Rectal smooth muscle tissue (tissue), 1 donor: Measurements from ENCODE around the gene ATIC.

Experiments
- H3K27ac ChIP-seq: one replicate; pipeline ENCODE4 v1.7.0; 2013; ENCODE audit warnings: low read depth, low read length, inconsistent platforms
- H3K27me3 ChIP-seq: one replicate; pipeline ENCODE4 v1.7.0; 2013; ENCODE audit warnings: low read length; ENCODE audit not compliant: control insufficient read depth, insufficient read depth
- H3K36me3 ChIP-seq: one replicate; pipeline ENCODE4 v1.7.0; 2013; ENCODE audit warnings: low read length; ENCODE audit not compliant: control insufficient read depth, insufficient read depth
- H3K4me1 ChIP-seq: one replicate; pipeline ENCODE4 v1.7.0; 2013; ENCODE audit warnings: low read length; ENCODE audit not compliant: control insufficient read depth, insufficient read depth
- H3K4me3 ChIP-seq: one replicate; pipeline ENCODE4 v1.7.0; 2013; ENCODE audit warnings: low read length
- H3K9ac ChIP-seq: one replicate; pipeline ENCODE4 v1.7.0; 2013; ENCODE audit warnings: low read length

Gene ATIC

GRCh38 chr2:215311625-215312396 lies at the start of gene ATIC:
Gene ATIC (plus strand): TSS chr2:215312059. CDS start chr2:215312143, 84 bp downstream.
- peak within 1 kb of the TSS; percentile 70 for H3K9ac ChIP-seq
- peak within 1 kb of the TSS; percentile 80 for H3K27ac ChIP-seq
- no peaks in the 10 kb centered on the region for H3K36me3 ChIP-seq
- H3K27me3 ChIP-seq, result no peaks in the 10 kb centered on the region
- H3K4me1 ChIP-seq, result no peaks in the 10 kb centered on the region
- H3K4me3 ChIP-seq, result peak within 1 kb of the TSS; percentile 81

DNA sequence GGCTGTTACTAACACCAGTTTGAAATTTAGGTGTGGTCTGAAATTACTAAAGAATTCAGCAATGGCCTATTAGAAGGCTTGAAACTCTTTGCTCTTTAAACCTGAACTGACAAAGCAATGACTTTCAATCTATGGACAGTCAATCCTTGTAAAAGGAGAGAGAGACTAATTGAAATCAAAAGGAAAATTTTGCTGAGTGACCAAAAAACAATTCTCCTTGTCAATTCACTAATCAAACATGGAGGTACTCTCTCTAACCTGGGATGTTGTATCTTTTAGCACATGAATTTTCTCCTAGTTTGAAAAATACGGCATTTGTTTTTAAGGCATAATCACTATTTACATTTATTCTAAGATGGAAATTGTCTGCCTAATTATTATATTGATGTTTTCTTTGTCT lies 49.6 kb upstream of the ATIC start:
- Histone ChIP-seq H3K9ac (no peak overlapping the region), H3K27me3 (no peaks in the 10 kb centered on the region), H3K36me3 (no peaks in the 10 kb centered on the region), H3K4me3 (no peak overlapping the region), H3K27ac (no peak overlapping the region), H3K4me1 (no peaks in the 10 kb centered on the region)

DNA sequence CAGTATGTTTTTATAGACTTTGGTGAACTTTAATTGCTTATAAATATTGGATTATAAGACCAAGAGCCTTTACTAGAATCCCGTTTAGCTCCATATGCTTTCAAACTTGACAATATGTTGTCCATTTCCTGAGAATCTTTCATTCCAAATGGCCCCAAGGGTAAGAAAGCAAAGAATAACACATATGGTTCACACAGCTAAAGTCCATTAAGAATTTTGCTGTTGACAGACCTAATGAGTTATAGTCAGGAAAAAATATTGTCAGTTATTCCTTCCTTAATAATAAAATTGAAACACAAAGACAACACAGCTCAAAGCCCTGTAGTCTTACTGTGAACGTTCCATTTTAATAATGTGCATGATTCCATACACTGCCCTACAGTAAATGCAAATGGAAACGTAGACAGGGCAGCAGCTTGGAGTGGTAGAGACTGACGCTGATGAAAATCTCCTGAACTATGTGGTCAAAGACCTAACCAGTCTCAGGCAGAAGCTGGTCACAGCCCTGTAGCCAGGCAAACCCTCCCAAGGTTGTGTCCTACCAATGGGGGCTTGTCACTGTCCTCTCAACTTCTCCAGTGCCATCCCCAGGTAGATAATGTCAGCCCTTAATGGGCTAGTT lies 49.0 kb upstream of the ATIC start:
- H3K4me3 ChIP-seq, result no peak overlapping the region
- no peak overlapping the region for H3K27ac ChIP-seq
- no peaks in the 10 kb centered on the region for H3K4me1 ChIP-seq
- H3K9ac ChIP-seq, result no peak overlapping the region
- no peaks in the 10 kb centered on the region for H3K36me3 ChIP-seq
- H3K27me3 ChIP-seq, result no peaks in the 10 kb centered on the region

DNA sequence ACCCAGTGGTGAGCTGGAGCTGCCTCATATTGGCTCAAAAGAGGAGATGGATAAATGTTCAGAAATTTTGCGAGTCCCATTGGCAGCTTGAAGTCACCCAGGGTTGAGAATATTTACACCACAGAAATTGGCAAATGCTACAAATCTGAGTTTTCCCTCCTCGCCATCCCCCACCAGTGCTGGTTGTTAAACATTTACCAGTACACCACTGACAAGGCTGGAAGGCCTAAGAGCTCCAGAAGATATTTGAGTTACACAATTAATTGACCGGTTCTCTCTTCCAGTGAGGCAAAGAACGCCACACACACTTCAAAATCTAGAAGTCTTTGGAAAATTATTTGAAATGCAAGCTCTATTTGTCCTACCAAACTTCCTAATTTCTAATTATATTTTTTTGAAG lies 47.5 kb upstream of the ATIC start:
- Histone ChIP-seq H3K4me3 (no peak overlapping the region), H3K27ac (no peak overlapping the region), H3K27me3 (no peaks in the 10 kb centered on the region), H3K4me1 (no peaks in the 10 kb centered on the region), H3K36me3 (no peaks in the 10 kb centered on the region), H3K9ac (no peak overlapping the region)

- H3K9ac ChIP-seq, result no peak overlapping the region
- H3K4me3 ChIP-seq, result no peak overlapping the region
- no peaks in the 10 kb centered on the region for H3K27me3 ChIP-seq
- H3K27ac ChIP-seq, result no peak overlapping the region
- no peaks in the 10 kb centered on the region for H3K4me1 ChIP-seq
- H3K36me3 ChIP-seq, result no peaks in the 10 kb centered on the region
These were observed 42.3 kb upstream of the ATIC start for GRCh38 chr2:215269397-215270117.

- H3K27ac ChIP-seq, result no peak overlapping the region
- H3K9ac ChIP-seq, result no peak overlapping the region
- no peak overlapping the region for H3K4me3 ChIP-seq
- no peaks in the 10 kb centered on the region for H3K36me3 ChIP-seq
- H3K27me3 ChIP-seq, result no peaks in the 10 kb centered on the region
- no peaks in the 10 kb centered on the region for H3K4me1 ChIP-seq
These were observed 41.8 kb upstream of the ATIC start for GRCh38 chr2:215270118-215270451.

- no peak overlapping the region for H3K9ac ChIP-seq
- no peaks in the 10 kb centered on the region for H3K4me1 ChIP-seq
- H3K36me3 ChIP-seq, result no peaks in the 10 kb centered on the region
- no peak overlapping the region for H3K4me3 ChIP-seq
- H3K27me3 ChIP-seq, result no peaks in the 10 kb centered on the region
- H3K27ac ChIP-seq, result no peak overlapping the region
These were observed 40.4 kb upstream of the ATIC start for GRCh38 chr2:215271446-215271845.

- no peaks in the 10 kb centered on the region for H3K27me3 ChIP-seq
- H3K4me3 ChIP-seq, result no peak overlapping the region
- no peaks in the 10 kb centered on the region for H3K36me3 ChIP-seq
- H3K9ac ChIP-seq, result no peak overlapping the region
- H3K4me1 ChIP-seq, result no peaks in the 10 kb centered on the region
- no peak overlapping the region for H3K27ac ChIP-seq
These were observed 38.9 kb upstream of the ATIC start for GRCh38 chr2:215272918-215273317.

DNA sequence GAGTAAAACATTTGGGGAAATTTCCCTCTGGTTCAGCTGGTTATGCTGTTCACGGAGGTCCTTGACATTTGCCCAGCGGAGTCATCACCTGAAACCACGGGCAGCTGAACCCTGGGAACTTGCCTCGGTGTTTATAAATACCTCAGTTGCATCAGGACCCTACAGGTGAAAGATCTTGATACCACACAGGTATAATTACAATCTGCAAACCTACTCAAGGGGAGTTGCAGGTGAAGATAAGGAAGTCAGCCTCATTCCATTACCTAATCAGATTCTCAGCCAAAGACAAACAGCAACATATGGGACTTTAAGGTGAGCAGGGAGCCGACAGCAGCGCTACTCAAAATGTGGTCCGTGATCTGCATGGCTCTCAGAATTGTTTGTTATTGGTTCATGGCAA lies 37.0 kb upstream of the ATIC start:
- H3K9ac ChIP-seq, result no peak overlapping the region
- H3K4me1 ChIP-seq, result no peaks in the 10 kb centered on the region
- no peaks in the 10 kb centered on the region for H3K36me3 ChIP-seq
- H3K4me3 ChIP-seq, result no peak overlapping the region
- no peaks in the 10 kb centered on the region for H3K27me3 ChIP-seq
- H3K27ac ChIP-seq, result no peak overlapping the region

DNA sequence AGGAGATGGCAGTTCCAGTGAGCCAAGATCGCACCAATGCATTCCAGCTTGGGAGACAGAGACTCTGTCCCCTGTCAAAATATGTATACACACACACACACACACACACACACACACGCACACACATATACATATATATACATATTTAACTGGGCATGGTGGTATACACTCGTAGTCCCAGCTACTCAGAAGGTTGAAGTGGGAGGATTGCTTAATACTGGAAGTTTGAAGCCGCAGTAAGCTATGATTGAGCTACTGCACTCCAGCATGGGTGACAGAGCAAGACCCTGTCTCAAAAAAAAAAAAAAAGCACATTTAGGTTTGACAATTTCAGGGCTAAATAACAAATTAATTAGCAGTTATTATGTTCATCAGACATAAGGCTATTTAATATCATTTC lies 36.0 kb upstream of the ATIC start:
- no peak overlapping the region for H3K27ac ChIP-seq
- H3K9ac ChIP-seq, result no peak overlapping the region
- H3K27me3 ChIP-seq, result no peaks in the 10 kb centered on the region
- no peaks in the 10 kb centered on the region for H3K4me1 ChIP-seq
- no peak overlapping the region for H3K4me3 ChIP-seq
- H3K36me3 ChIP-seq, result no peaks in the 10 kb centered on the region

GRCh38 chr2:215277944-215278343 lies 33.9 kb upstream of the ATIC start:
- no peak overlapping the region for H3K27ac ChIP-seq
- no peak overlapping the region for H3K4me3 ChIP-seq
- no peaks in the 10 kb centered on the region for H3K4me1 ChIP-seq
- H3K9ac ChIP-seq, result no peak overlapping the region
- H3K27me3 ChIP-seq, result no peaks in the 10 kb centered on the region
- no peaks in the 10 kb centered on the region for H3K36me3 ChIP-seq

DNA sequence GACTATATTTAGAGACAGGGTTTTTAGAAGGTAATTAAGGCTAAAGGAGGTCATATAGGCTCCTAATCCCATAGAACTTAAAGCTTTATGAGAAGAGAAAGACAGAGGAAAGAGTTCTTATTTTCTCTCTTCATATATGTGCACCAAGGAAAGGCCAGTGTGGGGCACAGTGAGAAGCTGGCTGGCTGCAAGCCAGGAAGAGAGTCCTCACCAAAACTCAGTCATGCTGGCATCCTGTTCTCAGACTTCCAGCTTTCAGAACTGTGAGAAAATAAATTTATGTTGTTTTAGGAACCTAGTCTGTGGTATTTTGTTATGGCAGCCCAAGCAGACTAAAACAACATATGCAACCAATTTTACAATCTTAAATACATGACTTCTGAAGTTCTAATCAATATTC lies 31.5 kb upstream of the ATIC start:
- Histone ChIP-seq H3K27ac (no peak overlapping the region), H3K27me3 (no peaks in the 10 kb centered on the region), H3K4me1 (no peaks in the 10 kb centered on the region), H3K36me3 (no peaks in the 10 kb centered on the region), H3K4me3 (no peak overlapping the region), H3K9ac (no peak overlapping the region)
